IMR-90 (cell line): ENCODE data around the gene DOK4. TPM values are rescaled to one million over a fixed set of nuclear protein-coding genes. Genes with fewer than 3 reads are reported as not detected.

ENCODE experiments used
- ATAC-seq: fragments of 200-7000 bp; cut with Tn5 transposase; 2 replicates; pipeline ENCODE4 v1.9.1; 2020; ENCODE audit warnings: low read depth, mild to moderate bottlenecking, moderate library complexity
- BruUV-seq: library from RNA; stranded (reverse); fragments of 400-500 nt; replicated peaks from 2 replicates; lab custom pipeline; 2021; lab: Mats Ljungman, UMichigan
- CTCF ChIA-PET: fragments of 300-600 bp; formaldehyde crosslinking; extraction: SDS; loops from one replicate; lab custom pipeline; 2021; ENCODE audit warnings: antibody characterized with exemption; lab: Yijun Ruan, JAX
- POLR2A ChIA-PET: fragments of 300-600 bp; sonication (Branson Sonifier 250); formaldehyde crosslinking; loops from one replicate; lab custom pipeline; 2022; ENCODE audit warnings: antibody characterized with exemption; ENCODE audit not compliant: unreplicated experiment; lab: Charles Lee
- DNase-seq: peaks from one replicate; pipeline ENCODE4 v3.0.0; 2013
- H2AFZ ChIP-seq: replicated peaks from 2 replicates; pipeline ENCODE3; 2013; ENCODE audit warnings: low read length, mild to moderate bottlenecking; ENCODE audit not compliant: poor library complexity
- H2AK5ac ChIP-seq: 2 replicates; pipeline ENCODE4 v1.6.1; 2013; ENCODE audit warnings: low read depth, low read length, inconsistent platforms
- H2AK9ac ChIP-seq: replicated peaks from 2 replicates; pipeline ENCODE3; 2013; ENCODE audit warnings: mild to moderate bottlenecking, low read depth, low read length, moderate library complexity; ENCODE audit not compliant: poor library complexity
- H2BK120ac ChIP-seq: 2 replicates; pipeline ENCODE4 v1.6.1; 2013; ENCODE audit warnings: low read depth, low read length, inconsistent platforms
- H2BK15ac ChIP-seq: 3 replicates; pipeline ENCODE4 v1.6.1; 2013; ENCODE audit warnings: low read depth, low read length, inconsistent platforms
- H2BK20ac ChIP-seq: 2 replicates; pipeline ENCODE4 v1.6.1; 2013; ENCODE audit warnings: low read depth, mild to moderate bottlenecking, inconsistent platforms, low read length, moderate library complexity
- H2BK5ac ChIP-seq: 2 replicates; pipeline ENCODE4 v1.6.1; 2013; ENCODE audit warnings: mild to moderate bottlenecking, low read depth, low read length, inconsistent platforms; ENCODE audit not compliant: poor library complexity, severe bottlenecking
- H3K14ac ChIP-seq: replicated peaks from 2 replicates; pipeline ENCODE4 v1.6.1; 2013; ENCODE audit warnings: low read depth, low read length, inconsistent platforms
- H3K18ac ChIP-seq: 2 replicates; pipeline ENCODE4 v1.6.1; 2013; ENCODE audit warnings: low read depth, low read length, control low read depth
- H3K23ac ChIP-seq: 2 replicates; pipeline ENCODE4 v1.6.1; 2013; ENCODE audit warnings: low read depth, low read length, inconsistent platforms
- H3K27ac ChIP-seq: 2 replicates; pipeline ENCODE4 v1.5.1; 2013; ENCODE audit warnings: mild to moderate bottlenecking, control low read depth, low read length; ENCODE audit not compliant: insufficient read depth
- H3K27me3 ChIP-seq: 2 replicates; pipeline ENCODE4 v1.6.1; 2013; ENCODE audit warnings: low read length; ENCODE audit not compliant: control insufficient read depth, insufficient read depth
- H3K36me3 ChIP-seq: 2 replicates; pipeline ENCODE4 v1.6.1; 2013; ENCODE audit warnings: low read length, mixed read lengths; ENCODE audit not compliant: control insufficient read depth, insufficient read depth
- H3K4ac ChIP-seq: 2 replicates; pipeline ENCODE4 v1.6.1; 2013; ENCODE audit warnings: low read depth, low read length, inconsistent platforms
- H3K4me1 ChIP-seq: 2 replicates; pipeline ENCODE4 v1.6.1; 2013; ENCODE audit warnings: low read length, mixed read lengths; ENCODE audit not compliant: control insufficient read depth, insufficient read depth
- H3K4me2 ChIP-seq: 2 replicates; pipeline ENCODE4 v1.6.1; 2013; ENCODE audit warnings: low read depth, mild to moderate bottlenecking, control low read depth, low read length, moderate library complexity
- H3K4me3 ChIP-seq: 2 replicates; pipeline ENCODE4 v1.5.1; 2013; ENCODE audit warnings: low read depth, mild to moderate bottlenecking, control low read depth, low read length, moderate library complexity; ENCODE audit not compliant: insufficient read depth
- H3K56ac ChIP-seq: 2 replicates; pipeline ENCODE4 v1.6.1; 2013; ENCODE audit warnings: low read length, inconsistent platforms; ENCODE audit not compliant: insufficient read depth; ENCODE audit errors: extremely low read depth
- H3K79me1 ChIP-seq, 2 experiments: 2 replicates each; pipeline ENCODE4 v1.6.1; 2013; ENCODE audit warnings: low read length in 2 of 2, inconsistent platforms in 1 of 2, low read depth in 1 of 2
- H3K9ac ChIP-seq: 2 replicates; pipeline ENCODE4 v1.6.1; 2013; ENCODE audit warnings: low read depth, low read length, control low read depth
- H3K9me1 ChIP-seq: 2 replicates; pipeline ENCODE4 v1.6.1; 2013; ENCODE audit warnings: low read length, inconsistent platforms; ENCODE audit not compliant: insufficient read depth
- H3K9me3 ChIP-seq: 2 replicates; pipeline ENCODE4 v1.6.1; 2013; ENCODE audit warnings: low read length; ENCODE audit not compliant: control insufficient read depth, insufficient read depth
- H4K20me1 ChIP-seq: 2 replicates; pipeline ENCODE4 v1.6.1; 2013; ENCODE audit warnings: low read length, inconsistent platforms; ENCODE audit not compliant: insufficient read depth
- H4K5ac ChIP-seq: 2 replicates; pipeline ENCODE4 v1.6.1; 2013; ENCODE audit warnings: mild to moderate bottlenecking, low read depth, low read length, control low read depth
- H4K8ac ChIP-seq, 2 experiments: 2 replicates each; pipeline ENCODE4 v1.6.1; 2013; ENCODE audit warnings: low read depth in 2 of 2, low read length in 2 of 2, control low read depth in 1 of 2, inconsistent platforms in 1 of 2
- H4K91ac ChIP-seq: 2 replicates; pipeline ENCODE4 v1.6.1; 2013; ENCODE audit warnings: low read depth, low read length, inconsistent platforms; ENCODE audit not compliant: insufficient read depth
- BHLHE40 ChIP-seq: fragments of 150-350 bp; IDR thresholded peaks from 2 replicates; pipeline ENCODE4 v1.6.1; 2016; ENCODE audit warnings: mild to moderate bottlenecking, low read depth, low read length
- CEBPB ChIP-seq: IDR thresholded peaks from 2 replicates; pipeline ENCODE4 v1.6.1; 2012; ENCODE audit warnings: low read depth, low read length, improper control_type of control experiment
- CHD1 ChIP-seq: IDR thresholded peaks from 2 replicates; pipeline ENCODE4 v1.6.1; 2012; ENCODE audit warnings: low read depth, low read length, improper control_type of control experiment
- FOS ChIP-seq: fragments of 150-350 bp; IDR thresholded peaks from 2 replicates; pipeline ENCODE4 v1.6.1; 2016; ENCODE audit warnings: low read depth, low read length
- MAFK ChIP-seq: IDR thresholded peaks from 2 replicates; pipeline ENCODE4 v1.6.1; 2012; ENCODE audit warnings: low read depth, low read length, improper control_type of control experiment
- MAZ ChIP-seq: IDR thresholded peaks from 2 replicates; pipeline ENCODE4 v1.6.1; 2012; ENCODE audit warnings: low read depth, mild to moderate bottlenecking, low read length, improper control_type of control experiment, moderate library complexity, borderline replicate concordance
- MXI1 ChIP-seq: IDR thresholded peaks from 2 replicates; pipeline ENCODE4 v1.6.1; 2012; ENCODE audit warnings: low read depth, mild to moderate bottlenecking, low read length, moderate library complexity, borderline replicate concordance
- POLR2A ChIP-seq: IDR thresholded peaks from 2 replicates; pipeline ENCODE4 v1.6.1; 2012; ENCODE audit warnings: mild to moderate bottlenecking, low read depth, low read length
- RAD21 ChIP-seq: IDR thresholded peaks from 2 replicates; pipeline ENCODE4 v1.6.1; 2012; ENCODE audit warnings: low read length, improper control_type of control experiment
- RCOR1 ChIP-seq: IDR thresholded peaks from 2 replicates; pipeline ENCODE4 v1.6.1; 2012; ENCODE audit warnings: mild to moderate bottlenecking, low read length, improper control_type of control experiment; ENCODE audit not compliant: insufficient replicate concordance
- SMC3 ChIP-seq: fragments of 150-350 bp; IDR thresholded peaks from 2 replicates; pipeline ENCODE4 v1.6.1; 2016; ENCODE audit warnings: low read depth, mild to moderate bottlenecking, antibody characterized with exemption, low read length, moderate library complexity
- USF2 ChIP-seq: fragments of 150-350 bp; IDR thresholded peaks from 2 replicates; pipeline ENCODE4 v1.6.1; 2017; ENCODE audit warnings: mild to moderate bottlenecking, antibody characterized with exemption, low read length, low read depth
- WGBS, 2 experiments: methylation state at CpG; one replicate each; pipeline versions ENCODE4 v1.1.5 to v1.1.7; 2013; ENCODE audit warnings: missing lambda C conversion rate in 2 of 2; ENCODE audit not compliant: insufficient read length in 1 of 2; ENCODE audit errors: extremely low coverage in 2 of 2; 5-methylcytosine and 5-hydroxymethylcytosine counted together
- dilution Hi-C: fragments of 300-500 bp; cut with HindIII; formaldehyde crosslinking; loops from one replicate; pipeline ENCODE4 v1.14.3; 2018; ENCODE audit warnings: low sequenced_read_pairs; ENCODE audit not compliant: unreplicated experiment
- in situ Hi-C: fragments of 300-500 bp; cut with MboI; formaldehyde crosslinking; loops from 3 replicates; pipeline ENCODE4 v1.14.3; 2019; ENCODE audit warnings: low sequenced_read_pairs, inconsistent platforms, mixed read lengths
- intact Hi-C: fragments of 100-400 bp; cut with micrococcal nuclease; formaldehyde crosslinking; loops from 2 replicates; pipeline ENCODE4 v1.10.0; 2022
- polyA plus RNA-seq, 3 experiments: library from polyadenylated mRNA; depleted of rRNA; stranded (reverse); fragments of >200 nt; gene quantifications; 2 replicates each; pipeline ENCODE4 v1.2.3, GENCODE V29; 2012; ENCODE audit warnings: low replicate concordance in 1 of 3
- total RNA-seq: library from RNA; depleted of rRNA; stranded (reverse); fragments of >200 nt; gene quantifications from 2 replicates; pipeline ENCODE4 v1.2.3, GENCODE V29; 2012
- TF ChIP-seq, protein P1 (sequence below): fragments of 150-350 bp; IDR thresholded peaks from 2 replicates; pipeline ENCODE4 v1.6.1; 2016; ENCODE audit warnings: low read depth, mild to moderate bottlenecking, low read length, moderate library complexity, borderline replicate concordance

The DOK4 gene
- total and polyA plus RNA-seq, 2 of the 4 experiments (the other 2 are of a cell fraction): 22.0 to 25.9 TPM

DNA sequence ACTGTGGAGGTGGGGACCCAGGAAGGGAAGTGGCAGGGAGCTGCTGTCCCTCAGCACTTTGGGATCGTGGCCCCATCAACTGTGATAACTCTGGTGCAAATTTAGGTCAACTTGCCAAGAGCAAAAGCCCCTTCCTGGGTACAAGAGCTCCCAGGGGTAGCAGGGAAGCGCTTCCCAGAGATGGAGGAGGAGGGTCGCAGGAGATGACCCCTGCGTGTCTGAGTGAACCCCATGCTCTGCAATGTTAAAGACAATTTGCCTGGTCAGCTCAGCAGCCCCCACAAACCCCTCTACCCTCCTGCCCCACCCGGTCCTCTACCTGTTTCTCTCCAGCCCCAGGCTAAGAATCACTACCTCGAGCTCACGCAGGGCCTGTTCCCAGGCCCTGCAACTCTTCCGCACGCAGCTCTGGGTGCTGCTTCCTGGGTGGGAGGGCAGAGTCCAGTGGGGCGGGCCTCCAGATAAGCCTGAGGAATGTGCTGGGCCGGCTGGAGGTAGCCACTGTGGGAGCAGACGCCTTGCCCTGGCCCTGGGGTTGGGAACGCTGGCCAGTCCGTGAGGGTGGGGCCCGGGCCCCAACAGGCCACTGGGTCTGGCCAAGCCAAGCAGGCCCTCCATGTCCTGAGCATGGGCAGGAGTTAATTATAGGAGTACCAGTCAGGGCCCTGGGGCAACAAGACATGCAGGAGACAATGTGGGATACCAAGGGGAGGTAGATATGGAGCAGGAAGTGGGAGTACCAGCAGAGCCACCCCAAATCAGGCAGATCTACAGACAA lies 6.1 kb downstream of the DOK4 start:
- dilution Hi-C loops (no loop called here), in situ Hi-C loops (no loop called here), intact Hi-C loops (no loop called here)
- Histone ChIP-seq H2AK5ac (0 out of 2 replicates have a peak overlapping the region, but pooled peaks have one; percentile 33), H3K56ac (no peak overlapping the region; the same call in 1 of the 2 replicates), H3K4me1 (peaks cover 12% of the 10 kb centered on the region), H3K27ac (no peak overlapping the region), H3K9ac (peak overlapping the region; percentile 6; the same call in 1 of the 2 replicates), H3K4me2 (peak overlapping the region; percentile 90; the same call in 1 of the 2 replicates), H3K27me3 (no peaks in the 10 kb centered on the region), H3K9me1 (no peaks in the 10 kb centered on the region; the same call in 1 of the 2 replicates), H2BK5ac (no peak overlapping the region), H4K5ac (peak overlapping the region; percentile 34; the same call in 1 of the 2 replicates), H4K20me1 (no peaks in the 10 kb centered on the region; the same call in 1 of the 2 replicates), H3K18ac (no peak overlapping the region), H3K14ac (0 out of 2 replicates have a peak overlapping the region, but pooled peaks have one; percentile 11), H2BK20ac (no peak overlapping the region), H3K9me3 (no peaks in the 10 kb centered on the region), H3K79me1 (peaks cover 9 to 22% of the 10 kb centered on the region in 2 experiments), H3K4me3 (peak overlapping the region; percentile 42), H3K4ac (peak overlapping the region; percentile 48), H3K23ac (no peak overlapping the region; the same call in 1 of the 2 replicates), H4K91ac (peak overlapping the region; percentile 46; the same call in 1 of the 2 replicates), H2BK120ac (no peak overlapping the region), H2AFZ (peak overlapping the region; percentile 86), H2AK9ac (peak overlapping the region; percentile 84), H4K8ac (peak overlapping the region in 1 of 2 experiments; percentile 76; a peak in 3 of 4 replicates), H3K36me3 (no peaks in the 10 kb centered on the region), H2BK15ac (no peak overlapping the region; the same call in 2 of the 3 replicates)
- ATAC-seq (peak; percentile 46), DNase-seq (peak; percentile 13)
- ChIA-PET CTCF (interaction anchor here (0.5 kb wide), 1 partner anchor 317 kb away, joined by 3 read pairs; no protein-coding TSS in a partner anchor), POLR2A (no interaction called here)
- 0% methylated on average over 2 of the region's 15 CpGs; no CpG with 5 or more reads in 1 of the 2 experiments for WGBS, 2 experiments
- BruUV-seq: no TSS peak
- TF ChIP-seq CHD1 (no peak), MXI1 (no peak), MAZ (no peak), RCOR1 (no peak), CEBPB (no peak), USF2 (no peak), BHLHE40 (no peak), RAD21 (no peak), FOS (no peak), POLR2A (no peak), MAFK (no peak), SMC3 (no peak)
- TF ChIP-seq, protein P1, sequence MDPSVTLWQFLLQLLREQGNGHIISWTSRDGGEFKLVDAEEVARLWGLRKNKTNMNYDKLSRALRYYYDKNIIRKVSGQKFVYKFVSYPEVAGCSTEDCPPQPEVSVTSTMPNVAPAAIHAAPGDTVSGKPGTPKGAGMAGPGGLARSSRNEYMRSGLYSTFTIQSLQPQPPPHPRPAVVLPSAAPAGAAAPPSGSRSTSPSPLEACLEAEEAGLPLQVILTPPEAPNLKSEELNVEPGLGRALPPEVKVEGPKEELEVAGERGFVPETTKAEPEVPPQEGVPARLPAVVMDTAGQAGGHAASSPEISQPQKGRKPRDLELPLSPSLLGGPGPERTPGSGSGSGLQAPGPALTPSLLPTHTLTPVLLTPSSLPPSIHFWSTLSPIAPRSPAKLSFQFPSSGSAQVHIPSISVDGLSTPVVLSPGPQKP: no peak
